Osteocyte (in vitro differentiated cells): ENCODE measurements around the gene RMC1. TPM values are rescaled to one million over a fixed set of nuclear protein-coding genes. Genes with fewer than 3 reads are reported as not detected.
"Not testable (repeated sequence)": the region's sequence is repeated elsewhere in the genome, so short reads cannot be mapped to it uniquely, and the experiment has no call there.

ENCODE experiments used
- DNase-seq: peaks from one replicate; pipeline ENCODE4 v3.0.0; 2021; ENCODE audit warnings: mixed read lengths; ENCODE audit not compliant: unreplicated experiment; ENCODE audit errors: extremely low spot score
- H3K27ac Mint-ChIP-seq: one replicate; pipeline ENCODE4 v1.8.0; 2021; ENCODE audit warnings: mild to moderate bottlenecking, mixed read lengths; ENCODE audit not compliant: unreplicated experiment
- H3K27me3 Mint-ChIP-seq: one replicate; pipeline ENCODE4 v1.8.0; 2021; ENCODE audit warnings: mixed read lengths; ENCODE audit not compliant: unreplicated experiment
- H3K36me3 Mint-ChIP-seq: one replicate; pipeline ENCODE4 v1.8.0; 2021; ENCODE audit warnings: mixed read lengths; ENCODE audit not compliant: unreplicated experiment
- H3K4me1 Mint-ChIP-seq: one replicate; pipeline ENCODE4 v1.8.0; 2021; ENCODE audit warnings: mixed read lengths; ENCODE audit not compliant: unreplicated experiment
- H3K4me3 Mint-ChIP-seq: one replicate; pipeline ENCODE4 v1.8.0; 2021; ENCODE audit warnings: mild to moderate bottlenecking, moderate library complexity, mixed read lengths; ENCODE audit not compliant: unreplicated experiment
- H3K9me3 Mint-ChIP-seq: one replicate; pipeline ENCODE4 v1.8.0; 2021; ENCODE audit warnings: mixed read lengths; ENCODE audit not compliant: unreplicated experiment
- CTCF ChIP-seq: fragments of 200-600 bp; sonication (generic); IDR thresholded peaks from 2 replicates; pipeline ENCODE4 v1.5.0; 2021; ENCODE audit warnings: antibody characterized with exemption, mild to moderate bottlenecking, moderate library complexity
- total RNA-seq: library from RNA; stranded (reverse); gene quantifications from 2 replicates; pipeline ENCODE4 v1.2.1, GENCODE V29; 2021

RMC1 gene
- total RNA-seq, 1 donor from 2014 or later: 25.5 TPM

GRCh38 chr18:23573626-23574431 is 70.5 kb downstream of the RMC1 start:
- peaks cover 17% of the 10 kb centered on the region for H3K36me3 Mint-ChIP-seq
- H3K27me3 Mint-ChIP-seq: no peaks in the 10 kb centered on the region
- H3K4me3 Mint-ChIP-seq: no peak overlapping the region
- no peak for TF ChIP-seq CTCF
- peak; percentile 64 for DNase-seq
- H3K4me1 Mint-ChIP-seq: peaks cover 22% of the 10 kb centered on the region
- H3K9me3 Mint-ChIP-seq: no peaks in the 10 kb centered on the region
- peak overlapping the region; percentile 89 for H3K27ac Mint-ChIP-seq

GRCh38 chr18:23574611-23575308 is 71.4 kb downstream of the RMC1 start:
- Mint-ChIP-seq H3K4me1 (peaks cover 27% of the 10 kb centered on the region), H3K27ac (peak overlapping the region; percentile 89), H3K27me3 (no peaks in the 10 kb centered on the region), H3K9me3 (no peaks in the 10 kb centered on the region), H3K4me3 (no peak overlapping the region), H3K36me3 (peaks cover 10% of the 10 kb centered on the region)
- no peak for TF ChIP-seq CTCF
- DNase-seq: peak; percentile 46

- TF ChIP-seq CTCF: no peak
- no peaks in the 10 kb centered on the region for H3K9me3 Mint-ChIP-seq
Measured at GRCh38 chr18:23575309-23575651, 72.0 kb downstream of the RMC1 start.

GRCh38 chr18:23577521-23577920 is 74.2 kb downstream of the RMC1 start:
- not testable (repeated sequence) for H3K9me3 Mint-ChIP-seq, H3K27me3 Mint-ChIP-seq, H3K36me3 Mint-ChIP-seq, DNase-seq, H3K4me3 Mint-ChIP-seq, H3K27ac Mint-ChIP-seq
- H3K4me1 Mint-ChIP-seq: peaks cover 33% of the 10 kb centered on the region

More at GRCh38 chr18:23575309-23575651, 72.0 kb downstream of the RMC1 start:
- peaks cover 9% of the 10 kb centered on the region for H3K36me3 Mint-ChIP-seq
- no peak for DNase-seq
- no peak overlapping the region for H3K27ac Mint-ChIP-seq
- peaks cover 27% of the 10 kb centered on the region for H3K4me1 Mint-ChIP-seq
- H3K4me3 Mint-ChIP-seq: no peak overlapping the region
- no peaks in the 10 kb centered on the region for H3K27me3 Mint-ChIP-seq

GRCh38 chr18:23578067-23578701 is 74.9 kb downstream of the RMC1 start:
- Mint-ChIP-seq H3K9me3 (no peaks in the 10 kb centered on the region), H3K36me3 (peaks cover 5% of the 10 kb centered on the region), H3K4me3 (no peak overlapping the region), H3K4me1 (peaks cover 33% of the 10 kb centered on the region), H3K27ac (no peak overlapping the region), H3K27me3 (no peaks in the 10 kb centered on the region)
- no peak for DNase-seq
- no peak for TF ChIP-seq CTCF
